ENCODE data around the gene BEGAIN.

BEGAIN gene

DNA sequence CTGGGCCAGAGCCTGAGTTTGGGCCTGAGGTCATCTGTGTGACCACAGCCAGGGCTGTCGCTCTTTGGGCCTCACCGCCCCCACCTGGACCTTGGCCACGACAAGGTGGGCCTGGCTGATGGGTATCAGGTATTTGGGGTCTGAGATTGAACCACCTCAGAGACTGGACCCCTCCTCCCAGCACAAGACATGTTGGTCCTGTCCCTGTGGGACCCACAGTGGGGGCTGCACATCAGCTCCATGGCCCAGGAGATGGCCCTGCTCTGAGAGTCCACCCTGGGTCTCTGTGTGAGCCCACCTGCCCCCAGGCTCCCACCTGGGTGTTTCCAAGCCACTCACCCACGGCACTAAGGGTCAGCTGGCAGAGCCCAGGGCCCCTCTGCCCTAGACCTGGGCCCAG, 20.6 kb downstream of the BEGAIN start:
- DNase-seq, result no peak

DNA sequence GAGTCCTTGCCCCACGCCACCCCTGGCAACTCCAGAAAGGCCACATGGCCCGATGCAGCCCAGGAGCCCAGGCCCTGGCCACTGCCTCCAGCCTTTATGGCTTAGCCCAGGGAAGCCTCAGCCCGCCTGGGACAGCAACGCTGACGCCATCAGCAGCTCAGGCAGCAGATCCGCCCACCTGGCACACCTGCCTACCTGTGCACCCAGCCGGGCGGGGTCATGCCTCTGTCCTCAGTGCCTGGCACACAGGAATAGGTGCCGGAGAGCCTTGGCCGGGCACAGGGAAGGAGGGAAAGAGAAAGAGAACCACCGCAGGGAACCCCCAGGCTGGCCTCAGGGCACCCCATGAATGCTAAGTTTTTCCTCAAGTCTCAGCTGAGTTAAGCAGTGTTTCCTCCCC, 21.1 kb downstream of the BEGAIN start:
- no peak for DNase-seq

DNA sequence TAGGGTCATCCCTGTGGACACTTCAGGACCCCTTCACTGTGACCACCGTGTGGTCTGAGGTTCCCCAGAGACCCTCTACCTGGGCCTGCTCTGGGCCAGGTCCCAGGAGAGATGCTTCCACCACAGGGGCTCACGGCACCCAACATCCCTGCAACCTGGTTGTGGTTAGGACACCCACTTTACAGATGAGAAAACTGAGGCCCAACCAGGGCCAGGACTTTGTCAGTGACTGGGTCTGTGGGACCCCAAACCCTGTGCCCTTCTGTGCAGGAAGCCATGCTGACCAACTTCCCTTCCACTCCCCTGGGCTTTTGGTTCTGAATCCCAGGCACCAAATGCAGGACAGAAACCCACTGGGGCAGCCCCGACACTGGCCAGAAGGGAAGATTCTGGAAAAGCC, 21.6 kb downstream of the BEGAIN start:
- no peak for DNase-seq

DNA sequence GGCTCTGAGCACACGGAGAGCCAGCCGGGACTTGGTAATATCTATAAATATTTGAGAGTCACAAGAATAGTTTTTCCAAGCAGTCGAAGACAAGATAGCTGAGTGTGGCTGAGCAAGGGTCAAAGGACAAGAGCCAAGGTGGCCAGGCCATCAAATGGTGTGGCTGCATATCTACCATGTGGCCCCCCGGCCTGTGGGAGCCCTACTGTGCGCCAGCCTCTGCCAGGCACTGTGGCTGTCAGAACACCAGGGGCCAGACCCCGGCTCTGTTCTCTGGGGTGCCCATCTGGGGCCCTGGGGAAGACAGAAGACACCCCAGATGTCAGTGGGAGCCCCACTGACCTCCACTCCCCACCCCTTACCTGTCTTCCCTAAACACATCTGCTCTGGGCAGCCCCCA, 22.7 kb downstream of the BEGAIN start:
- DNase-seq, result no peak

DNA sequence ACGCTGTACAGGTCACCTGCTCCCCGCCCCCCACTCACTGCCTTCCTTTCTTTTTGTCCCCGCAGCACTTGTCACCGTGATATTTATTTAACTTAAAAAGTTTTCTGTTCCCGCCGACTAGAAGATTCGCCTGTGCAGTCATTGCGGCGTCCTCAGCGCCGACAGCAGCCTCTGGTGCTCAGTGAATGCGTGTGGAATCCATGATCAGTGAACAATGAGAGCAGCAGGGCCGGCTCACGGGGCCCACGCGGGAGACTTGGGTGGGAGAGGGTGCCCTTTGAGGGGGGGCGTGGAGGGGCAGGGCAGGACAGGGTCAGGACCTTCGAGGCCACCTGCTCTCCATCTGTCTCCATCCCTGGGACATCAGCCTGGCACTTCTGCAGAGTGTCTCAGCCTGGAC, 24.5 kb downstream of the BEGAIN start:
- no peak for DNase-seq

DNA sequence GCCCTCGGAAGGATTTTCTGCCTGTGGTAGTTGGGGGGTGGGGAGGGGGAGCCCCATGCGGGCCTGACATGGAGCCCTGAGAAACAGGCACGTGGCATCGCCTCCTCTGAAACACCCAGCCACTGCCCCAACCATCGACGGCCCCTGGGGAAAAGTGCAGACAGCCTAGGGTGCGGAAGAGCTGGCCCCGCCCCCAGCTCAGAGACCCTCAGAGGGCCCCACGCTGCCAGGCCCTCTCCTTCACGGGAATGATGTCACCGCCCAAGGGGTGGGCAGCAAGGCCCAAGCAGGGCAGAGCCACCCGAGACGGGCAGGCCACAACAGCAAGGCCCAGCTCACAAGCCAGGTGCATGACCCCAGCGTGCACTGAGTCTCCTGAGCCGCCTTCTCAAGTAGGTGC, 26.2 kb downstream of the BEGAIN start:
- DNase-seq, result peak; percentile 53

DNA sequence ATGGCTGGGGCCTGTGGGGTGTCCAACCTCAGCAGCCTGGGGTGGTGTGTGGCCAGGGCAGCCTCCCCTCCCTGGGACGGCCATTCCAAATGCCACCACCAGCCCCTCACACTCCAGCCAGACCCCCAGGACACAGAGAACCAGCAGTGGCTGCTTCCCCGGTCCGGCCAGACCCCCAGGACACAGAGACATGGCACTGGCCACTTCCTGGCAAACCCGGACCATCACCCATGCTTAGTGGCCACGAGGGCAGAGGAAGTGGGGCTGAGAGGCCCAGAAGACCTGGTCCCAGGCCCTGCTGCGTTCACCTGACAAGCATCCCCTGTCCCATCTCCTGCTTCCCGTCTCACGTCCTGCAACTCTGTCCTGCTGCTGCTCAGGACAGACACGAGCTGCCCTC, 26.7 kb downstream of the BEGAIN start:
- no peak for DNase-seq

DNA sequence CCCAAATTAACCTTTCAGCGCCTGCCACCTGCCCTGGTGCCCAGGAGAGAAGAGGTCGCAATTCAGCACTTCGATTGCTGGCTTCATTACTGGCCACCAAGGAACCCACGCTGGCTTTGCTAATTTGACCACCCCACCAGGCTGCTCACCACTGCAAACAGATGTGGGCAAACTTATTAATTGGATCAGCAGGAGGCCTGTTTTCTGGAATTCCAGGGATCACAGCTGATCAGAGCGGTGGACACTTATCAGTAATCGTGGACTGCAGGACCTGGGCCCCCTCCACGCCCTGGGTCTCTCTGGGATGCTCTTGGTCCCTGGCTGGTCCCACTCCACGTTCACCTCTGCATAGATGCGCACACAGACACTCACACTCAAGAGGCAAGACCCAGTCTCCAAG, 27.8 kb downstream of the BEGAIN start:
- DNase-seq, result no peak

DNA sequence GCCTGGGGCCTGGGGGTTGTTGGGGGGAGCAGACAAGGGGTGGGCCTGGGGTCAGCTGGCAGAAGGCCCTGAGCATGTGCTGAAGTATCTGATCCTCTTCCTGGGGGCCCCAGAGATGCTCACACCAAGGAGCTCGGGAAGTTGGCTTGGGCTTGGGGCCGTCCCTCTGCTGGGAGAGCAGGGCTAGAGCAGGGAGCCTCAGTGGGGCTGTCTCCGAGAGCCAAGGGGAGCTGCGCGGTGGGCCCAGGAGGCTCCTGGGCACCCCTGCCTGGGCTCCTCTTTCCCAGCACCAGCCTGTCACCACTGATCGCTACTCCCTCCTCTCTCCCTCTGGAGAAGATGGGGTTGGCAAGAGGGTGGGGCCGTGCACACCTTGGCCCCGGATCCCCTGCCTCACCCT, 28.3 kb downstream of the BEGAIN start:
- DNase-seq, result no peak

DNA sequence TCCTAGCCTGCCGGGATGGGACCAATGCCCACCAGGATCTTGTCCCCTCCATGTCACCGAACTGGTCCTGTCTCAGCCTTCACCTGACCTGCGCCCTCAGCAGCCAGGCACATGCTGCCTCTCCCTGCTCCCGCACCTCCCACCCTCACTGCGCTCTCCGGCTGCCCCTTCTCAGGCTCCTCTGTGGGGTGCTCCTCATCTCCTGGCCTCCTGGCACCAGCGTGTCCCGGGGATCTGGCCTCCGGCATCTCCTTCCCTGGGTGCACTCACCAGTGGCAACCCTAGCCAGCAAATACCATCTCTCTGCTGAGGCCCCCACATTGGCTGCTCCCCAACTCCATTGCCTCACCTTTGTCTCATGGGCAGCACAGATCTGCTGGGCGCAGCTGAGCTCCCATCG, 29.0 kb downstream of the BEGAIN start:
- DNase-seq, result no peak

DNA sequence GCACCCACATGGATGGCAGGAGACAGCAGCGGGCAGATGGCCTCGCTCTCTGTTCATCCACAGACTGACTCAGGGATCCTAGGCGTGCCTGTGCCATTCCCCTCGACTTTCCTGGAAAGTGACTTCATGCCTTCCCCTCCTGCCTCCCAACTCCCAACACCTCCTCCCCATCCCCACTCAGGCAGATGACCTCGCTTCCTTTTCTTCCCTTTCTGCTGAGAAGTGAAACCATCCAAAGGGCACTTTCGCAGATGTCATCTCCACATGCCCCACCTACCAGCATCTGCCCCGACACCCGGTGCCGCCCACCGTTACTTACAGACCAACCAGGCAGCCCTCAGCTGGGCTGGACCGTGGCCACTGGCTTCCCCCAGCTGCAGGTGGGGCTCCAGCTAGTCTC, 29.6 kb downstream of the BEGAIN start:
- DNase-seq, result no peak

DNA sequence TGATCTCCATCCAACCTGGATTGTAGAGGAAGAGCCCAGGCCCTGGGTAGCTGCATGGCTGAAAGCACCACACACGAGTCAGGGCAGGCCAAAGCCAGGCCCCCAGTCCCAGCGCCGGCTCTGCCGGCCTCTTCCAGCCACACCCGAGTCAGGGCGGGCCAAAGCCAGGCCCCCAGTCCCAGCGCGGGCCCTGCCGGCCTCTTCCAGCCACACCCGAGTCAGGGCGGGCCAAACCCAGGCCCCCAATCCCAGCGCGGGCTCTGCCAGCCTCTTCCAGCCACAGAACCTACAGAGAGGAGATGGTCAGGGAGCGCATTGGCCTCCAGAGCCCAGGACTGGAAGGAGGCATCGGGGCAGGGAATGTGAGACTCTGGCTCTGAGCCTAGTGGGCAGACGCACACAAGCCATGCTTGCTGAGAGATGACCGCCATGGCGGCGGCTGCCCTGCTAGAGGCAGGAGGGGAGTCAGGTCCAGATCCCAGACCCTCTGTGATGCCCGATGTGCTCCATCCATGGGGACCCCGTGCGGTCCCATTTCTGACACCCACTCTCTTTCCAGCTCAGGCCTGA, 30.2 kb downstream of the BEGAIN start:
- no peak for DNase-seq

DNA sequence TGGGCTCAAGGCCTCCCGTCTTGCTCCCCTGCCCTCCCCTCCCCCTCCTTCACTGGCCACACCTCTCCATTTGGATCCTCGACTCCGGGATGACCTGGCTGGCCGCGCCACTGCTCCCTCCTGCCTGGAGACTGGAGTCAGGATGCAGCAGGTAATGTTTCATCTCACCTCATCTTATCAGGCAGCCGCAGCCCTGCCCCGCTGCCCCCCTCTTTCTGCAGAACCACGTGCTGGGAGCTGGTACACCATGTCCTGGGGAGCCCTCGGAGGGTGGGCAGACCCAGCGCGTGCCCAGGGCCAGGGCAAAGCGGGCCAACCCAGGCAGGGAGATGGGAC, 31.1 kb downstream of the BEGAIN start:
- no peak for DNase-seq

DNA sequence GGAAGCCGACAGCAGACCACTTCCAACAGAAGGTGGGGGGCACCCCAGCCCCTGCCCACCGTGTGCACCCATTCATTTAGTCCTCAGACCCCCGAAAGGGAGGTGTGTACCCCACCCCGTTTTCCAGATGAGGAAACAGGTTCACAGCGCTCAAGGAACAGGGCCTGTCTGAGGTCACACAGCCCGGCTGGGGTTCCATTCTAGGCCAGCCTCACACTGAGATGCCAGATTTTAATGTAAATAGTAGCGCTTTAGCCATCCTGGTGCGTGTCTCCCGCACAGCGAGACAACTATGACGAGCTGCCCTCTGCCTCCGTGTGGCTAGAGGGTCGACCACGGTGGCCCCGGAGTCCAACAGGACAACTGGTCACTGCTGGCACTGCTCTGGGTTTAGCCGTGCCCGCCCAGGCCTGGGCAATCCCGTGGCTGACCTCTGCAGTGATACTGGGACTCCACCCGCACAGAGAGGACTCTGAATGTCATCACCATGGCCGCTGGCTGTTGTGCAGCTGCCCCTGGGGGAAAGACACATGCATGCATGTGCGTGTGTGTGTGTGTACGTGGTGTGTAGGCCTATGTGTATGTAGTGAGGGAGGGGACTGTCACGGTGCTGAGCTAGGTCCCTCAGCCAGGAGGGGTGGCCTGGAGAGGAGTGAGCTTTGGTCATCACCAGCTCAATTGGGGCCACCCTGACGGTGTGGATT, 31.6 kb downstream of the BEGAIN start:
- peak; percentile 49 for DNase-seq

DNA sequence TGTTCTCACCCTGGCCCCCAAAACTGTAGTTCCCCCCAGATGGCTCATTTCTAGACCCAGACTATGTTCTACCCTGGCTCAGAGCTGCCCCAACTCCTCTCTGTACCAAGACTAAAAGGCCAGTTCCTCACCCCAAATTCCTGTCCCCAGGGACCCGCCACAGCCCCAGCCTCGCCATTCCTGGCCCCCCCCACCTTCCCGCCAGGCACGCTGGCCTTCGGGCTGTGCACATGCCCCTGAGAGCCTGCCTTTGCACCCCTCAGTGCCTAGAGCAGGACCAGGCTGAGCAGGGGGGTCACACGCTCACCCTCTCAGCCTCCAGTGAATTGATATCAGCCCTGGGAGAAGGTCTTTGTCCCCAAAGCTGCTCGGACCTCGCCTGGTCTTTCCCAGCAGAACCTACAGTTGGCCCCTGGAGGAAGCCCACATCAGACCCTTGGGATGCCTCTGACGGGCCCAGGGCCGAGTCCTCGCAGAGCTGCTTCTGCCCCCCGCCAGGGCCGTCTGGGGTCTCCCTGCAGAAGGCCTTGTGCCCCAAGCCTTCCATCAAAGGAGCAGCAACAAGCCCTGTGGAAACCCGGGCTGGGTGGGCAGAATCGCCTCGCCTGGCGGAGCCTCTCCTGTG, 32.4 kb downstream of the BEGAIN start:
- DNase-seq, result no peak

DNA sequence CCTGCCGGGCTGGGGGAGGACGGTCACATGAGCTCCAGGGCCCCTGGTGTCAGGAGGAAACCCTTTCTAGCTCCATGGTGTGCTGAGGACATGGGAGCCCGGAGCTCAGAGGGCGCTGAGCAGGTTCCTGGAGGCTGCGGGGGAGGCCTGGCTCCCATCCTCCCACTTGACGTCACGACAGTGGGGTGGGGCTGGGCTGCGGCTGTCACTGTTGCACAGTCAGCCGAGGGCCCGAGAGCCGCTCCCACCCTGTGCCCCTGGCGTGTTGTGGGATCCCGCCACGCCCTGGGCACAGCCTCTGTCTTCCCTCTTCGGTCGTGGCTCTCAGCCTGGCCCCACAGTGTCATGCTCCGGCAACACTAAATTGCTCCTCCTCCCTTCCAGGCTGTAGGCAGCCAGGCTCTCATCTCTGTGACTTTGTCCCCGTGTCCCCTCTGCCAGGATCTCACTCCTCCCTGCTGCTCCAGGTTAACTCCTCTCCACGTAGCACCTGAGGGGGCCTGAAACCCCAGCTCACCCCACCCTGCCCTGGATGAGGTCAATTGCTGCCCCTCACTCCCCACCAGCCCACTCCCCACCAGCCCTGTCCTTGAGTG, 33.0 kb downstream of the BEGAIN start:
- DNase-seq, result no peak

DNA sequence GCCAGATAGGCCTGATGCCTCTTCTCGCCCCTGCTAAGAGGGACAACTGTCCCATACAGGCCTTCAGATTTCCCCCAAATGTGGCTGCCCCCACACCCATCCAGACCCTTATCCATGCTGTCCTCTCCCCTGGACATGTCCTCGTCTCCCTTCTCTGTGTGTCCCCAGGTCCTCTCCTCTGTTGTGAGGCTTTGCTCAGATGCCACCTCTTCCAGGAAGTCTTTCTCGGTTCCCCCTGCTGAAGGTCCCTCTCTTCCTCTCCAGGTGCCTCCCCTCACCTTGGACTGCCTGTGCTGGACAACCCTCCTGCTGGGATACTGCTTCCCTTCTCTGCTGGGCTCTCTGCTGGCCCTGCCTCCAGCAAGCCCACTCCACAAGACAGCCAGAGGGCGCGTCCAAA, 33.7 kb downstream of the BEGAIN start:
- no peak for DNase-seq

DNA sequence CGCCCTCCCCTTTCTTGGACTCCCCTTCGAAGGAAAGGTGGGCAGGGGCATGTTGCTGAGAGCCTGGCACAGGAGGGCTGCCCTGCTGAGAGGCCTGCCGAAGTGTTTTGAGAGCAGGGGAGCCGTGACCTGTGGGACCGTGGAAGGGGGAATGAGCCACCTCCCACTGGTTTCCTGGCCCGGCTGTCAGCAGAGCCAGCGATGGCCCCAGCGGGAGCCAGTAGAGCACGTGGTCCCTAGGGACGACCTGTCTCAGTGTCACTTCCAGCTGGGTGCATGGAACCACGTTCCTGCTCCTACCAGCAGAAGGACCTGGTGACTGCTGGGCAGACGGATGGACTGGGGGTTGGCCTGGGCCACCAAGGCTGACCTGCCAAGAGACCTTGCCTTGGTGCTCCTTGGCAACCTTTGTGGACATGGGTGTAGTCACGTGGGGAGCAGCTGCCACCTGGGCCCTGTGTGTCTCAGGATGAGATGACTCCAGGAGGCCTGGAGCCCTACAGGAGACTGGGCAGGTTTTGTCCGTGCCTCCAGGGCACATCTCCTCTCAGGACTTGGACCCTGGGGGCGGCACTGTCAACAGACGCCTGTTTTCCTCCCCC, 34.6 kb downstream of the BEGAIN start:
- DNase-seq, result no peak

DNA sequence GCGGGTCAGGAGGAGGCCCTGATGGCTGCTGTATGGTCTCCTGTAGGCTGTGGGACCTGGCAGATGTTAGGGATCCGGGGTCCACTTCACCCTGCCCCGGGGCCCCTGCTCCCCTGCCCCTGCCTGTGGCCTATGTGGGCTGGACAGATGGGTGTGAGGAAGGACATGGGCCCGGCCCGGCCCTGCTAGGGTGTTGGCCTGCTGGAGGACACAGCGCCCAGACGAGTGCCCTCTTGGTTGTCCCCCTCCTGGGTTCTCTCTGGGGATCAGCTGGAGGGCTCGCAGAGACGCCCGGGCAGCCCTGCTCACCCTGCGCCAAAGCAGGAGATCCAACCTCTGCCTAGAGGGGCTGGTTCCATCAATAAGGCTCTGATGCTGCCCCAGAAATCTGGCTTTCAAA, 36.2 kb downstream of the BEGAIN start:
- no peak for DNase-seq

DNA sequence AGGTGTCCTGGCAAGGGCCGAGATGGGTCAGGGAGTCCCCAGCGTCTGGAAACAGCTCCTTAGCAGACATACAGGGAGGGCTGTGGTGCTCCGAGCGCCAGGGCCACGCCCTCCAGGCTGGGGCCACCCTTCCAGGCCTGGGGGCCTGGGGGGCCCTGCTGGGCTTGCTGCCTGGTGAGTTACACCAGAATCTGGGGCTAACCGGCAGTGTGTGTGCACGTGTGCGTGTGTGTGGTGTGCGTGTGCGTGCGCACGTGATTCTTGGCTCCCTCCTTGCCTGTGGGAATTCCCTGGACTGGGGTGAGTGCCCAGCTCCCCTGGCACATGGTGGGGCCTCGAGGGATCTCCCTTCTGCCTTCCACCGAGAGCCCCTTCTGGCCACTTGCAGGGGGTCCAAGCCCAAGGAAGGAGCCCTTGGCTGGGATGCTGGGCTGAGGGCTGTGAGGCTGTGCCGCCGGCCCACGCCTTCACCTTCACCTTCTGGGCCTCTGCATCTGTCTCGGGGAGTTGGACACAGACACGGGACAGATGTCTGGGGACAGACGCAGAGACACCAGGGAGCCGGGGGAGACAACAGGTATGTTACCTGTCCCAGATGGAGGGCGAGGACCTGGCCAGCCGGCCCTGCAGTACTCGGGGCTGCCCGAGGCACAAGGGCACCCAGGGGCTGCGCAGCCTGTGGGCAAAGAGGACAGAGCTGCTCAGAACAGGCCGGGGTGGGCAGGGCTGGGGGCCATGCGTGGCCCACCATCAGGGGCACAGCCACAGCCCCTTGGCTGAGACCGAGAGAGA, 37.2 kb downstream of the BEGAIN start:
- no peak for DNase-seq

DNA sequence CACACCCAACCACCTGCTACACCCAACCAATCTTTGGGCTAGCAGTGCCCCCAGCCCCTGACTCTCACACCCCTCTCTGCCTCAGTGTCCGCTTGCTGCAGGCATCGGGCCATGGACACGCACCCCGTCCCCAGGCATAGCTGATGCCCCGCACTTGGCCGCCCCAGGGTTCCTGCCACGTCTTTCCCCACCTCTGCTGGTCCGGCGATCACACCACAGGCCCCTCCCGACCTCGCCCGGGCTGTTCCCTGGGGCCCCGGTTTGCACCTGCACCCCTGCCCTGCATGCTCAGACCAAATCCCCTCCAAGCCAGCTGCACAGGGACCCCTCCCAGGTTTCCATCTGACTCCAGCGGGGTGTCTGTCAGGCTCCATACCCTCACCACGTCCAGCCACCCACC, 38.3 kb downstream of the BEGAIN start:
- no peak for DNase-seq

DNA sequence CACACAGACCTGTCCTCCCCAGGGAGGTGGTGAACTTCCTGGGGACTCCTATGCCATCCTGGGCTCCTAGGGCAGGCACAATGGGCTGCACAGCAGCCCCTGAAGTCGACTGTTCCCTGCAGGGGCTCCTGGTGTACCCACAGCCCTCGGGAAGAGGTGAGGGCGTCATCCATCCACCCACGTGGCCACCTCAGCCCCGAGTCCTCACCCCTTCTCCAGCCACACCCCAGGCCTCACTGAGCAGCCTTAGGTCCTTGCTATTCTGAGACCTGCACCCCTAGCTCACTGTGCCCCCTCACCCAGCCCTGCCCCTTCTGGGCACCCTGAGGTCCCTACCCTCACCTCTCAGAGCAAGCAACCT, 38.9 kb downstream of the BEGAIN start:
- DNase-seq, result no peak

DNA sequence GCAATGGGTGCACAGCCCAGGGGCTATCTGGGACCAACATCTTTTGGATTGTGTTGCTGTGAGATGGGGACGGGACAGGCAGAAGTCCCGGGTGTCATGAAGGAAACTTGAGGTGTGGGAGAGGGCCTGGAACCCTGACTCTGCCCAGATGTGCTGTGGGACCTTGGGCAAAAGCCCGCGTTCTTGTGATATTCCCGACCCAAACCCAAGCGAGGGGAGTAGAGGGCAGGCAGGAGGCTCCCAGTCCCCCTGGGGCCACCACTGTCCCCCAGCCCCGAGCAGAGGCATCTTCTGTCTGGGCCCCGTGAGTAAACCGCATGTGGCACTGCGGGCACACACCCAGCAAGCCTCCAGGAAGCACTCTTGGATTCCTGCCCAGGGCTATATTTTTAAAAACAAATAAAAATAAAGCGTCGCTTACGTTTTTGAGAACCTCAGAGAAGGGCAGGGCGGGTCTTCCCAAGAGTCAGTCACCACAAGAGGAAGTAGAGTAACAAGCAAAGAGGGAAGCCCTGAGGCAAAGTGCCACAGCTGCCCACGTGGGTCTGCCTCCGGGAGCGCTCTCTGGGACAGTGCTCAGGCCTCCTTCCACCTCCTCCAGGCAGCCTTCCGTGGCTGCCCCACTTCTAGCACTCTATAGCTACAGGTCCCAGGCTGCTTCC, 39.5 kb downstream of the BEGAIN start:
- no peak for DNase-seq
